IMR-90 (cell line): ENCODE results near the gene SIAH1. TPM values are rescaled to one million over a fixed set of nuclear protein-coding genes. Genes with fewer than 3 reads are reported as not detected.

ENCODE experiments used
- ATAC-seq: fragments of 200-7000 bp; cut with Tn5 transposase; 2 replicates; pipeline ENCODE4 v1.9.1; 2020; ENCODE audit warnings: low read depth, mild to moderate bottlenecking, moderate library complexity
- BruUV-seq: library from RNA; stranded (reverse); fragments of 400-500 nt; replicated peaks from 2 replicates; lab custom pipeline; 2021; lab: Mats Ljungman, UMichigan
- CTCF ChIA-PET: fragments of 300-600 bp; formaldehyde crosslinking; extraction: SDS; loops from one replicate; lab custom pipeline; 2021; ENCODE audit warnings: antibody characterized with exemption; lab: Yijun Ruan, JAX
- POLR2A ChIA-PET: fragments of 300-600 bp; sonication (Branson Sonifier 250); formaldehyde crosslinking; loops from one replicate; lab custom pipeline; 2022; ENCODE audit warnings: antibody characterized with exemption; ENCODE audit not compliant: unreplicated experiment; lab: Charles Lee
- DNase-seq: peaks from one replicate; pipeline ENCODE4 v3.0.0; 2013
- H2AFZ ChIP-seq: replicated peaks from 2 replicates; pipeline ENCODE3; 2013; ENCODE audit warnings: low read length, mild to moderate bottlenecking; ENCODE audit not compliant: poor library complexity
- H2AK5ac ChIP-seq: 2 replicates; pipeline ENCODE4 v1.6.1; 2013; ENCODE audit warnings: low read depth, low read length, inconsistent platforms
- H2AK9ac ChIP-seq: replicated peaks from 2 replicates; pipeline ENCODE3; 2013; ENCODE audit warnings: mild to moderate bottlenecking, low read depth, low read length, moderate library complexity; ENCODE audit not compliant: poor library complexity
- H2BK120ac ChIP-seq: 2 replicates; pipeline ENCODE4 v1.6.1; 2013; ENCODE audit warnings: low read depth, low read length, inconsistent platforms
- H2BK15ac ChIP-seq: 3 replicates; pipeline ENCODE4 v1.6.1; 2013; ENCODE audit warnings: low read depth, low read length, inconsistent platforms
- H2BK20ac ChIP-seq: 2 replicates; pipeline ENCODE4 v1.6.1; 2013; ENCODE audit warnings: low read depth, mild to moderate bottlenecking, inconsistent platforms, low read length, moderate library complexity
- H2BK5ac ChIP-seq: 2 replicates; pipeline ENCODE4 v1.6.1; 2013; ENCODE audit warnings: mild to moderate bottlenecking, low read depth, low read length, inconsistent platforms; ENCODE audit not compliant: poor library complexity, severe bottlenecking
- H3K14ac ChIP-seq: replicated peaks from 2 replicates; pipeline ENCODE4 v1.6.1; 2013; ENCODE audit warnings: low read depth, low read length, inconsistent platforms
- H3K18ac ChIP-seq: 2 replicates; pipeline ENCODE4 v1.6.1; 2013; ENCODE audit warnings: low read depth, low read length, control low read depth
- H3K23ac ChIP-seq: 2 replicates; pipeline ENCODE4 v1.6.1; 2013; ENCODE audit warnings: low read depth, low read length, inconsistent platforms
- H3K27ac ChIP-seq: 2 replicates; pipeline ENCODE4 v1.5.1; 2013; ENCODE audit warnings: mild to moderate bottlenecking, control low read depth, low read length; ENCODE audit not compliant: insufficient read depth
- H3K27me3 ChIP-seq: 2 replicates; pipeline ENCODE4 v1.6.1; 2013; ENCODE audit warnings: low read length; ENCODE audit not compliant: control insufficient read depth, insufficient read depth
- H3K36me3 ChIP-seq: 2 replicates; pipeline ENCODE4 v1.6.1; 2013; ENCODE audit warnings: low read length, mixed read lengths; ENCODE audit not compliant: control insufficient read depth, insufficient read depth
- H3K4ac ChIP-seq: 2 replicates; pipeline ENCODE4 v1.6.1; 2013; ENCODE audit warnings: low read depth, low read length, inconsistent platforms
- H3K4me1 ChIP-seq: 2 replicates; pipeline ENCODE4 v1.6.1; 2013; ENCODE audit warnings: low read length, mixed read lengths; ENCODE audit not compliant: control insufficient read depth, insufficient read depth
- H3K4me2 ChIP-seq: 2 replicates; pipeline ENCODE4 v1.6.1; 2013; ENCODE audit warnings: low read depth, mild to moderate bottlenecking, control low read depth, low read length, moderate library complexity
- H3K4me3 ChIP-seq: 2 replicates; pipeline ENCODE4 v1.5.1; 2013; ENCODE audit warnings: low read depth, mild to moderate bottlenecking, control low read depth, low read length, moderate library complexity; ENCODE audit not compliant: insufficient read depth
- H3K56ac ChIP-seq: 2 replicates; pipeline ENCODE4 v1.6.1; 2013; ENCODE audit warnings: low read length, inconsistent platforms; ENCODE audit not compliant: insufficient read depth; ENCODE audit errors: extremely low read depth
- H3K79me1 ChIP-seq, 2 experiments: 2 replicates each; pipeline ENCODE4 v1.6.1; 2013; ENCODE audit warnings: low read length in 2 of 2, inconsistent platforms in 1 of 2, low read depth in 1 of 2
- H3K9ac ChIP-seq: 2 replicates; pipeline ENCODE4 v1.6.1; 2013; ENCODE audit warnings: low read depth, low read length, control low read depth
- H3K9me1 ChIP-seq: 2 replicates; pipeline ENCODE4 v1.6.1; 2013; ENCODE audit warnings: low read length, inconsistent platforms; ENCODE audit not compliant: insufficient read depth
- H3K9me3 ChIP-seq: 2 replicates; pipeline ENCODE4 v1.6.1; 2013; ENCODE audit warnings: low read length; ENCODE audit not compliant: control insufficient read depth, insufficient read depth
- H4K20me1 ChIP-seq: 2 replicates; pipeline ENCODE4 v1.6.1; 2013; ENCODE audit warnings: low read length, inconsistent platforms; ENCODE audit not compliant: insufficient read depth
- H4K5ac ChIP-seq: 2 replicates; pipeline ENCODE4 v1.6.1; 2013; ENCODE audit warnings: mild to moderate bottlenecking, low read depth, low read length, control low read depth
- H4K8ac ChIP-seq, 2 experiments: 2 replicates each; pipeline ENCODE4 v1.6.1; 2013; ENCODE audit warnings: low read depth in 2 of 2, low read length in 2 of 2, control low read depth in 1 of 2, inconsistent platforms in 1 of 2
- H4K91ac ChIP-seq: 2 replicates; pipeline ENCODE4 v1.6.1; 2013; ENCODE audit warnings: low read depth, low read length, inconsistent platforms; ENCODE audit not compliant: insufficient read depth
- CTCF ChIP-seq: conservative IDR thresholded peaks from 2 replicates; pipeline ENCODE4 v1.5.1; 2012; ENCODE audit warnings: mild to moderate bottlenecking, low read depth, low read length, improper control_type of control experiment
- FOS ChIP-seq: fragments of 150-350 bp; IDR thresholded peaks from 2 replicates; pipeline ENCODE4 v1.6.1; 2016; ENCODE audit warnings: low read depth, low read length
- MAFK ChIP-seq: IDR thresholded peaks from 2 replicates; pipeline ENCODE4 v1.6.1; 2012; ENCODE audit warnings: low read depth, low read length, improper control_type of control experiment
- MAZ ChIP-seq: IDR thresholded peaks from 2 replicates; pipeline ENCODE4 v1.6.1; 2012; ENCODE audit warnings: low read depth, mild to moderate bottlenecking, low read length, improper control_type of control experiment, moderate library complexity, borderline replicate concordance
- MXI1 ChIP-seq: IDR thresholded peaks from 2 replicates; pipeline ENCODE4 v1.6.1; 2012; ENCODE audit warnings: low read depth, mild to moderate bottlenecking, low read length, moderate library complexity, borderline replicate concordance
- NFE2L2 ChIP-seq: fragments of 150-350 bp; IDR thresholded peaks from 2 replicates; pipeline ENCODE4 v1.6.1; 2016; ENCODE audit warnings: low read depth, mild to moderate bottlenecking, low read length
- POLR2A ChIP-seq: IDR thresholded peaks from 2 replicates; pipeline ENCODE4 v1.6.1; 2012; ENCODE audit warnings: mild to moderate bottlenecking, low read depth, low read length
- RAD21 ChIP-seq: IDR thresholded peaks from 2 replicates; pipeline ENCODE4 v1.6.1; 2012; ENCODE audit warnings: low read length, improper control_type of control experiment
- RCOR1 ChIP-seq: IDR thresholded peaks from 2 replicates; pipeline ENCODE4 v1.6.1; 2012; ENCODE audit warnings: mild to moderate bottlenecking, low read length, improper control_type of control experiment; ENCODE audit not compliant: insufficient replicate concordance
- RFX5 ChIP-seq: IDR thresholded peaks from 2 replicates; pipeline ENCODE4 v1.8.0; 2012; ENCODE audit warnings: low read depth, mild to moderate bottlenecking, low read length, moderate library complexity
- SMC3 ChIP-seq: fragments of 150-350 bp; IDR thresholded peaks from 2 replicates; pipeline ENCODE4 v1.6.1; 2016; ENCODE audit warnings: low read depth, mild to moderate bottlenecking, antibody characterized with exemption, low read length, moderate library complexity
- USF2 ChIP-seq: fragments of 150-350 bp; IDR thresholded peaks from 2 replicates; pipeline ENCODE4 v1.6.1; 2017; ENCODE audit warnings: mild to moderate bottlenecking, antibody characterized with exemption, low read length, low read depth
- WGBS, 2 experiments: methylation state at CpG; one replicate each; pipeline versions ENCODE4 v1.1.5 to v1.1.7; 2013; ENCODE audit warnings: missing lambda C conversion rate in 2 of 2; ENCODE audit not compliant: insufficient read length in 1 of 2; ENCODE audit errors: extremely low coverage in 2 of 2; 5-methylcytosine and 5-hydroxymethylcytosine counted together
- dilution Hi-C: fragments of 300-500 bp; cut with HindIII; formaldehyde crosslinking; loops from one replicate; pipeline ENCODE4 v1.14.3; 2018; ENCODE audit warnings: low sequenced_read_pairs; ENCODE audit not compliant: unreplicated experiment
- in situ Hi-C: fragments of 300-500 bp; cut with MboI; formaldehyde crosslinking; loops from 3 replicates; pipeline ENCODE4 v1.14.3; 2019; ENCODE audit warnings: low sequenced_read_pairs, inconsistent platforms, mixed read lengths
- intact Hi-C: fragments of 100-400 bp; cut with micrococcal nuclease; formaldehyde crosslinking; loops from 2 replicates; pipeline ENCODE4 v1.10.0; 2022
- polyA plus RNA-seq, 3 experiments: library from polyadenylated mRNA; depleted of rRNA; stranded (reverse); fragments of >200 nt; gene quantifications; 2 replicates each; pipeline ENCODE4 v1.2.3, GENCODE V29; 2012; ENCODE audit warnings: low replicate concordance in 1 of 3
- total RNA-seq: library from RNA; depleted of rRNA; stranded (reverse); fragments of >200 nt; gene quantifications from 2 replicates; pipeline ENCODE4 v1.2.3, GENCODE V29; 2012
- TF ChIP-seq, protein P1 (sequence below): fragments of 150-350 bp; IDR thresholded peaks from 2 replicates; pipeline ENCODE4 v1.6.1; 2016; ENCODE audit warnings: low read depth, mild to moderate bottlenecking, low read length, moderate library complexity, borderline replicate concordance

Gene SIAH1
- total and polyA plus RNA-seq, 2 of the 4 experiments (the other 2 are of a cell fraction) = 10.3 to 17.7 TPM

DNA sequence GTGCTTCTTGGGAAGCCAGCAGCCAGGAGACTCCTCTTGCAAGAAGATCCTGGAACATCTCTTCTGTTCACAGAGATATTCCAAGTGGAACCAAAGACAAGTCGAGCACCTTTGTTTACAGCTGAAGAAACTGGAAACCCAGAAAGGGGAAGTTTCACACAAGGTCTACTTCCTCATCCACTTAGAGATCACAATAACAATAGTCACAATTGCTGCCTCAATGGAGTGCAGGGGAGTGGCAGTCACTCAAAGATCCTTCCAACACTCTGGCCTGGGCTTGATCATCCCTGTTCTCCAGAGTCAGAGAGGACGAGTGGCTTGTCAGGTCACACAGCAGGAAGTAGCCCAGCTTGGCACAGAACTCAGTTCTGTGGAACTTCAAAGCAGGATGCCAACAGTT is 46.9 kb upstream of the SIAH1 start:
- Histone ChIP-seq H3K4me1 (peaks cover 7% of the 10 kb centered on the region), H3K27ac (no peak overlapping the region), H2AFZ (peak overlapping the region; percentile 79), H2BK15ac (no peak overlapping the region), H4K20me1 (no peaks in the 10 kb centered on the region), H3K4ac (peak overlapping the region; percentile 35; the same call in 1 of the 2 replicates), H4K8ac (no peak overlapping the region), H3K9me3 (no peaks in the 10 kb centered on the region), H3K56ac (no peak overlapping the region), H3K23ac (no peak overlapping the region), H2AK9ac (no peak overlapping the region), H2BK120ac (0 out of 2 replicates have a peak overlapping the region, but pooled peaks have one; percentile 25), H3K18ac (no peak overlapping the region), H4K5ac (no peak overlapping the region), H3K36me3 (no peaks in the 10 kb centered on the region), H3K4me3 (no peak overlapping the region), H3K4me2 (no peak overlapping the region), H2BK20ac (no peak overlapping the region), H3K9ac (no peak overlapping the region), H4K91ac (no peak overlapping the region; the same call in 1 of the 2 replicates), H3K14ac (peak overlapping the region; percentile 29; the same call in 1 of the 2 replicates), H2AK5ac (no peak overlapping the region), H2BK5ac (no peak overlapping the region), H3K27me3 (no peaks in the 10 kb centered on the region), H3K79me1 (no peaks in the 10 kb centered on the region), H3K9me1 (peaks cover 12% of the 10 kb centered on the region)
- POLR2A ChIA-PET = no interaction called here
- dilution Hi-C loops = no loop called here
- TF ChIP-seq RCOR1 = no peak
- TF ChIP-seq MAFK = no peak
- TF ChIP-seq CTCF = no peak
- TF ChIP-seq FOS = no peak
- TF ChIP-seq RAD21 = no peak
- TF ChIP-seq, protein P1, sequence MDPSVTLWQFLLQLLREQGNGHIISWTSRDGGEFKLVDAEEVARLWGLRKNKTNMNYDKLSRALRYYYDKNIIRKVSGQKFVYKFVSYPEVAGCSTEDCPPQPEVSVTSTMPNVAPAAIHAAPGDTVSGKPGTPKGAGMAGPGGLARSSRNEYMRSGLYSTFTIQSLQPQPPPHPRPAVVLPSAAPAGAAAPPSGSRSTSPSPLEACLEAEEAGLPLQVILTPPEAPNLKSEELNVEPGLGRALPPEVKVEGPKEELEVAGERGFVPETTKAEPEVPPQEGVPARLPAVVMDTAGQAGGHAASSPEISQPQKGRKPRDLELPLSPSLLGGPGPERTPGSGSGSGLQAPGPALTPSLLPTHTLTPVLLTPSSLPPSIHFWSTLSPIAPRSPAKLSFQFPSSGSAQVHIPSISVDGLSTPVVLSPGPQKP = no peak
- TF ChIP-seq MAZ = no peak
- TF ChIP-seq SMC3 = no peak
- TF ChIP-seq NFE2L2 = no peak
- no peak for TF ChIP-seq MXI1
- TF ChIP-seq RFX5 = no peak
- no peak for TF ChIP-seq POLR2A
- TF ChIP-seq USF2 = no peak
- DNase-seq = no peak
- BruUV-seq = no TSS peak
- in situ Hi-C loops = no loop called here
- CTCF ChIA-PET = no interaction called here
- 67% methylated on average over 1 of the region's 2 CpGs; no CpG with 5 or more reads in 1 of the 2 experiments for WGBS, 2 experiments
- intact Hi-C loops = no loop called here
- no peak for ATAC-seq
